Mesenchymal stem cell (in vitro differentiated cells and primary cell): Measurements from ENCODE around the gene ST8SIA1.

Experiments
- DNase-seq: peaks from one replicate; pipeline ENCODE4 v3.0.0-alpha.2; 2013
- H2AFZ ChIP-seq: one replicate; pipeline ENCODE4 v1.6.1; 2013; ENCODE audit warnings: low read depth, mild to moderate bottlenecking, control low read depth, inconsistent platforms, low read length, moderate library complexity
- H2AK5ac ChIP-seq: 2 replicates; pipeline ENCODE4 v1.6.1; 2013; ENCODE audit warnings: low read length, moderate library complexity, mild to moderate bottlenecking, inconsistent platforms; ENCODE audit not compliant: severe bottlenecking
- H2BK120ac ChIP-seq: one replicate; pipeline ENCODE4 v1.6.1; 2013; ENCODE audit warnings: low read depth, mild to moderate bottlenecking, inconsistent platforms, low read length, moderate library complexity
- H2BK12ac ChIP-seq, 2 experiments: one replicate each; pipeline ENCODE4 v1.6.1; 2013; ENCODE audit warnings: inconsistent platforms in 2 of 2, low read length in 2 of 2, mild to moderate bottlenecking in 2 of 2, moderate library complexity in 2 of 2, control low read depth in 1 of 2
- H2BK15ac ChIP-seq: one replicate; pipeline ENCODE4 v1.6.1; 2013; ENCODE audit warnings: mild to moderate bottlenecking, low read depth, inconsistent platforms; ENCODE audit not compliant: poor library complexity, severe bottlenecking
- H2BK5ac ChIP-seq: 2 replicates; pipeline ENCODE4 v1.6.1; 2013; ENCODE audit warnings: low read depth, mild to moderate bottlenecking, low read length, control low read depth, inconsistent platforms; ENCODE audit not compliant: poor library complexity, severe bottlenecking
- H3K14ac ChIP-seq, 2 experiments: one replicate each; pipeline ENCODE4 v1.6.1; 2013; ENCODE audit warnings: inconsistent platforms in 2 of 2, low read length in 2 of 2, control low read depth in 1 of 2, mild to moderate bottlenecking in 1 of 2, moderate library complexity in 1 of 2
- H3K18ac ChIP-seq, 2 experiments: one replicate each; pipeline ENCODE4 v1.6.1; 2013; ENCODE audit warnings: inconsistent platforms in 2 of 2, low read length in 2 of 2, control low read depth in 1 of 2, low read depth in 1 of 2, mild to moderate bottlenecking in 1 of 2
- H3K23ac ChIP-seq, 2 experiments: one replicate each; pipeline ENCODE4 v1.6.1; 2013; ENCODE audit warnings: inconsistent platforms in 2 of 2, low read length in 2 of 2, mild to moderate bottlenecking in 2 of 2, moderate library complexity in 2 of 2, control low read depth in 1 of 2
- H3K27ac ChIP-seq: 2 replicates; pipeline ENCODE4 v1.5.1; 2013; ENCODE audit warnings: mild to moderate bottlenecking, moderate library complexity, low read length, control low read depth, inconsistent platforms; ENCODE audit not compliant: poor library complexity, severe bottlenecking
- H3K27me3 ChIP-seq, 2 experiments: 2 replicates each; pipeline versions ENCODE4 v1.6.1 to v1.7.0; 2013; ENCODE audit warnings: low read length in 2 of 2, mild to moderate bottlenecking in 2 of 2, moderate library complexity in 2 of 2, control low read depth in 1 of 2, inconsistent platforms in 1 of 2; ENCODE audit not compliant: control insufficient read depth in 1 of 2, insufficient read depth in 1 of 2
- H3K36me3 ChIP-seq, 2 experiments: 2 replicates each; pipeline versions ENCODE4 v1.6.1 to v1.7.0; 2013; ENCODE audit warnings: low read length in 2 of 2, control low read depth in 1 of 2, inconsistent platforms in 1 of 2, low read depth in 1 of 2, mild to moderate bottlenecking in 1 of 2; ENCODE audit not compliant: insufficient read depth in 2 of 2, control insufficient read depth in 1 of 2
- H3K4ac ChIP-seq, 2 experiments: one replicate each; pipeline ENCODE4 v1.6.1; 2013; ENCODE audit warnings: inconsistent platforms in 2 of 2, low read length in 2 of 2, mild to moderate bottlenecking in 2 of 2, moderate library complexity in 2 of 2, control low read depth in 1 of 2, low read depth in 1 of 2
- H3K4me1 ChIP-seq: 2 replicates; pipeline ENCODE4 v1.6.1; 2013; ENCODE audit warnings: low read depth, low read length, control low read depth; ENCODE audit not compliant: control insufficient read depth, insufficient read depth
- H3K4me2 ChIP-seq: 2 replicates; pipeline ENCODE4 v1.6.1; 2013; ENCODE audit warnings: low read length, mild to moderate bottlenecking, inconsistent platforms; ENCODE audit not compliant: poor library complexity, severe bottlenecking
- H3K4me3 ChIP-seq, 2 experiments: 2 replicates each; pipeline versions ENCODE4 v1.5.1 to v1.7.0; 2013; ENCODE audit warnings: low read length in 2 of 2, mild to moderate bottlenecking in 2 of 2, control low read depth in 1 of 2, low read depth in 1 of 2; ENCODE audit not compliant: insufficient read depth in 1 of 2
- H3K79me1 ChIP-seq: replicated peaks from 2 replicates; pipeline ENCODE4 v1.6.1; 2013; ENCODE audit warnings: mild to moderate bottlenecking, control low read depth, low read length, inconsistent platforms; ENCODE audit not compliant: poor library complexity, severe bottlenecking
- H3K9ac ChIP-seq: 2 replicates; pipeline ENCODE4 v1.7.0; 2013; ENCODE audit warnings: mild to moderate bottlenecking, low read length, moderate library complexity
- H3K9me3 ChIP-seq: 2 replicates; pipeline ENCODE4 v1.7.0; 2013; ENCODE audit warnings: mild to moderate bottlenecking, low read length; ENCODE audit not compliant: control insufficient read depth
- H4K8ac ChIP-seq: one replicate; pipeline ENCODE4 v1.6.1; 2013; ENCODE audit warnings: inconsistent platforms, mild to moderate bottlenecking, low read length, moderate library complexity
- H4K91ac ChIP-seq: one replicate; pipeline ENCODE4 v1.6.1; 2013; ENCODE audit warnings: mild to moderate bottlenecking, low read length, inconsistent platforms
- WGBS: methylation state at CpG from one replicate; pipeline ENCODE4 v1.1.7; 2013; ENCODE audit warnings: mixed read lengths; 5-methylcytosine and 5-hydroxymethylcytosine counted together

ST8SIA1 gene

DNA sequence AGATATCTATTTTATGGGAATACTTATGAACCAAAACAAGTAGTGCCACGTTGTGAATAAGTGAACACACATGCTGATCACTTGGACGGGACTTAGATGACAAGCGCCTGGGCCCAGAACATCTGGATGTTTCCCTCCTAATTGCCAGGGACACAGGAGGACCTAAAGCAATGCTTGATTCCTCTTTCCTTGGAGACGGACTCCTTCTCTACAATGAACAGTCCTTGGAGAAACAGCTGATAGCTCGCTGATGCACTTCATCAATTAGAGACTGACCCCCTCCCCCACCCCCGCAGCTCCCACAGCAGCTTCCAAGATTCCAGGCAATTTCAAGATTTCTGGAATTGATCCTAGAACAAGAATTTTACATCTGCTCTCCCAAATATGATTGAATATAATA is 86.4 kb downstream of the ST8SIA1 start:
- Histone ChIP-seq H2BK120ac (no peak overlapping the region), H2AK5ac (no peak overlapping the region), H2AFZ (no peak overlapping the region), H3K9me3 (no peaks in the 10 kb centered on the region), H3K23ac (no peak overlapping the region), H3K4me2 (no peak overlapping the region), H3K79me1 (no peaks in the 10 kb centered on the region), H2BK15ac (no peak overlapping the region), H2BK5ac (no peak overlapping the region), H3K4me3 (no peak overlapping the region), H3K4ac (no peak overlapping the region), H2BK12ac (no peak overlapping the region), H3K9ac (no peak overlapping the region), H4K8ac (no peak overlapping the region), H3K4me1 (no peaks in the 10 kb centered on the region), H3K36me3 (peaks cover 0 to under 1% of the 10 kb centered on the region in 2 experiments), H3K18ac (no peak overlapping the region), H3K27me3 (no peaks in the 10 kb centered on the region), H3K27ac (no peak overlapping the region), H3K14ac (no peak overlapping the region), H4K91ac (no peak overlapping the region)
- WGBS: 89% methylated on average over 6 of the region's 6 CpGs
- DNase-seq: no peak

DNA sequence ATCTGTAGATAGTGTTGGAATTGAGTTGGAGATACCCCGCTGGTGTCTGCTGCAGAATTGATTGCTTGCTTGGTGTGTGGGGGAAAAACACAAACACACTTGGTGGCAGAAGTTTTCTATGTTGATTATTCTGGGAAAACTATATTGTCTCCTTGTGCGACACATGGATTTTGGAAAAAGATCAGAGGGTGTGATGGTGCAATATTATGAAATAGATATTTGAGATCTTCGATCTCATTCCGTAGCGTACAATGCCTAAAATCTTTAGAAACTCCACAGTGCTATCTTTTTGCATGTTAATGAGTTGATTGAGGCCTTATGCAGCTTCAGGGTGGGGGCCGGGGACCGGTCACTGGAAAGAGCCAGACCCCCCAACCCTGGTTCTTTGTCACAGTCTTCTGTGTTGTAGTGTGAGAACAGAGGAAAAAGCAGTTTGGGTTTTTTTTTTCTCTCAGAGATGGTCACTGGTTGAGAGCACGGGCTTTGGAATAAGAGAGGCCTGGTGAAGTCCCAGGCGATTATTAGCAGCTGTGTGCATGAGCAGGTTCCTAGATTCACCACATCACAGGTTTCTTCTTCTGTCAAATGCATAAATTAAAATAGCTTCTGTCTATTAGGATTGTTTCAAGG is 88.2 kb downstream of the ST8SIA1 start:
- no peak overlapping the region for H3K23ac ChIP-seq
- H3K4me3 ChIP-seq: no peak overlapping the region
- no peak overlapping the region for H4K8ac ChIP-seq
- no peak overlapping the region for H3K9ac ChIP-seq
- H3K9me3 ChIP-seq: no peaks in the 10 kb centered on the region
- no peaks in the 10 kb centered on the region for H3K79me1 ChIP-seq
- H3K14ac ChIP-seq: no peak overlapping the region
- H3K27ac ChIP-seq: no peak overlapping the region
- no peak overlapping the region for H2BK12ac ChIP-seq
- no peak overlapping the region for H3K18ac ChIP-seq
- H2AK5ac ChIP-seq: no peak overlapping the region
- no peak overlapping the region for H2BK120ac ChIP-seq
- H2BK15ac ChIP-seq: no peak overlapping the region
- no peak overlapping the region for H3K4me2 ChIP-seq
- H3K4ac ChIP-seq: no peak overlapping the region
- DNase-seq: no peak
- H2BK5ac ChIP-seq: no peak overlapping the region
- no peak overlapping the region for H4K91ac ChIP-seq
- H3K36me3 ChIP-seq: no peaks in the 10 kb centered on the region
- H3K27me3 ChIP-seq: no peaks in the 10 kb centered on the region
- H3K4me1 ChIP-seq: no peaks in the 10 kb centered on the region
- 66% methylated on average over 7 of the region's 9 CpGs for WGBS
- no peak overlapping the region for H2AFZ ChIP-seq

GRCh38 chr12:22242726-22243125 is 91.8 kb downstream of the ST8SIA1 start:
- DNase-seq: no peak

DNA sequence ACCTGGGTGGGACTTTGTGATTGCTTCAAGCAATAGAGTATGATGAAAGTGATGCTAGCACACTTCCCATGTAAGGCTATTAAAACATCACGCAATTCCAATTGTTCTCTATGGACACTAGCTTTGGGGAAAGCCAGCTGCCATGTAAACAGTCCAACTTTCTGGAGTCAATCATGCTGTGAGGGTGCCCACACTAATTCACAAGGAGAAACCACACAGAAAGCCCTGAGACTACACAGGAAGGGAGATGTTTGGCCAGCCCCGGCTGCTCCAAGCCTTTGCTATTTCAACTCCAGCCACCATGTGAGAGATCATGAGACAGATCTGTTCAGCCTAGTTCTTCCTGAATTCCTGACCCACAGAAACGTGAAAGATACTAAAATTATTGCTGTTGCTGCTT is 96.3 kb downstream of the ST8SIA1 start:
- WGBS: 82% methylated on average over 3 of the region's 3 CpGs
- Histone ChIP-seq H4K91ac (no peak overlapping the region), H3K4me1 (no peaks in the 10 kb centered on the region), H2BK120ac (no peak overlapping the region), H3K18ac (no peak overlapping the region), H4K8ac (no peak overlapping the region), H3K27me3 (no peaks in the 10 kb centered on the region), H2AK5ac (no peak overlapping the region), H2BK15ac (no peak overlapping the region), H2BK5ac (no peak overlapping the region), H2AFZ (no peak overlapping the region), H3K23ac (no peak overlapping the region), H3K4me3 (no peak overlapping the region), H2BK12ac (no peak overlapping the region), H3K36me3 (no peaks in the 10 kb centered on the region), H3K27ac (no peak overlapping the region), H3K79me1 (no peaks in the 10 kb centered on the region), H3K9ac (no peak overlapping the region), H3K4ac (no peak overlapping the region), H3K4me2 (no peak overlapping the region), H3K9me3 (peaks cover 8% of the 10 kb centered on the region), H3K14ac (no peak overlapping the region)
- DNase-seq: no peak

More at GRCh38 chr12:22242726-22243125, 91.8 kb downstream of the ST8SIA1 start:
- Histone ChIP-seq H2BK12ac (no peak overlapping the region), H3K27ac (no peak overlapping the region), H2AK5ac (no peak overlapping the region), H3K79me1 (no peaks in the 10 kb centered on the region), H2BK120ac (no peak overlapping the region), H2AFZ (no peak overlapping the region), H3K4me1 (no peaks in the 10 kb centered on the region), H3K9me3 (peaks cover 8% of the 10 kb centered on the region), H3K4ac (no peak overlapping the region), H3K4me2 (no peak overlapping the region), H4K8ac (no peak overlapping the region), H2BK5ac (no peak overlapping the region), H3K14ac (no peak overlapping the region), H3K4me3 (no peak overlapping the region), H2BK15ac (no peak overlapping the region), H3K36me3 (no peaks in the 10 kb centered on the region), H3K23ac (no peak overlapping the region), H3K18ac (no peak overlapping the region), H3K9ac (no peak overlapping the region), H3K27me3 (no peaks in the 10 kb centered on the region), H4K91ac (no peak overlapping the region)
